Measurements from ENCODE around the gene RANBP2. TPM values are rescaled to one million over a fixed set of nuclear protein-coding genes. Genes with fewer than 3 reads are reported as not detected.

RANBP2 gene
- total RNA-seq, 1 experiment from 2014 or later: 69.5 TPM

DNA sequence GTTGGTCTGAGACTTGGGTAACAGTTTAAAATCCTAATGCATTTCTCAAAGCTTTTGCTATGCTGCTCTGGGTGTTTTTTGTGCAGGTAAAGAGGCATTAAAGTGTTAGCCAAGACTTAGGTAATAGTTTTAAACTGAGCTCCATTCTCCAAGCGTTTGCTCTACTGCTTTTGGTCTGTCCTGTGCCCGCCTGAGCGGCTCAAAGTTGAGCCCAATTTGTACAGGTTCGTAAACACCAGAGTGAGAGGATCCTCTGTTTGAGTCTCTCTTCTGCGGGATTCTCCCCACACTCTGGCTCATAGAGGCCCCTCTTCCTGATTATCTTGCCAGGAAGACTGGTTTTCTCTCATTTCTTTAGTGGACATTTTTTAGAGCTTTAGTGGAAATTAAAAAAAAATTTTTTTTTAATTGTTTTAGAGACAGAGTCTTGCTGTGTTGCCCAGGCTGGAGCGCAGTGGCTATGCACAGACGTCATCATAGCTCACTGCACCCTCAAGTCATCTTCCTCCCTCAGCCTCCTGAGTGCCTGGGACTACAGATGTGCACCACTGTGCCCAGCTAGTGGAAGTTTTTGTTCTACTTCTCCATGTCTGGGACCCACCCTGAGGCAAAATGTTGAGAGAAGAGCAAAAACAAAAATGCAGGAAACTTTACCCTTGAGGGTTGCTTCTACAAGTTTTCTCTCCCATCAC, 83.9 kb downstream of the RANBP2 start:
- Histone ChIP-seq H3K9ac (ENCODE audit: low read length) (no peak overlapping the region), H3K79me2 (ENCODE audit: insufficient read depth, low read length) (peaks cover 13% of the 10 kb centered on the region), H3K4me1 (ENCODE audit: control insufficient read depth in 1 of 2, insufficient read depth in 2 of 2, low read length in 2 of 2) (no peaks in the 10 kb centered on the region), H4K20me1 (ENCODE audit: insufficient read depth) (no peaks in the 10 kb centered on the region), H3K4me3 (replicated peaks in 1 of 2; ENCODE audit: low read depth in 1 of 2, low read length in 2 of 2) (no peak overlapping the region), H3K27ac (ENCODE audit: low read depth, low read length) (no peak overlapping the region), H3K9me2 (ENCODE audit: insufficient read depth) (no peaks in the 10 kb centered on the region), H3K27me3 (ENCODE audit: insufficient read depth, low read length) (no peaks in the 10 kb centered on the region), H3K9me3 (ENCODE audit: control insufficient read depth in 1 of 2, insufficient read depth in 1 of 2, low read depth in 1 of 2, low read length in 2 of 2) (no peaks in the 10 kb centered on the region), H2AFZ (ENCODE audit: low read depth, low read length, poor library complexity, severe bottlenecking) (no peak overlapping the region), H3K4me2 (ENCODE audit: low read length) (no peak overlapping the region), H3K36me3 (ENCODE audit: control insufficient read depth in 1 of 2, insufficient read depth in 2 of 2, low read length in 2 of 2) (peaks cover 21 to 31% of the 10 kb centered on the region in 2 experiments)
- POLR2A ChIA-PET: no interaction called here
- intact Hi-C loops (cut with micrococcal nuclease): no loop called here
- CTCF ChIA-PET: no interaction called here
- RAD21 ChIA-PET (ENCODE audit: low non-redundant PET in 1 of 2, low total read pairs in 2 of 2, uncharacterized antibody in 2 of 2, unreplicated experiment in 2 of 2): no interaction called here
- TF ChIP-seq JUND (IDR thresholded peaks at IDR 0.05) (no peak), EZH2 (IDR thresholded peaks at IDR 0.05) (no peak), TCF7L2 (IDR thresholded peaks at IDR 0.05; ENCODE audit: borderline replicate concordance, extremely low read depth, insufficient read depth, insufficient read length) (no peak)
- BruUV-seq (replicated peaks): no TSS peak
- no peak for DNase-seq (ENCODE audit: low read depth, low spot score)
- ATAC-seq: no peak

DNA sequence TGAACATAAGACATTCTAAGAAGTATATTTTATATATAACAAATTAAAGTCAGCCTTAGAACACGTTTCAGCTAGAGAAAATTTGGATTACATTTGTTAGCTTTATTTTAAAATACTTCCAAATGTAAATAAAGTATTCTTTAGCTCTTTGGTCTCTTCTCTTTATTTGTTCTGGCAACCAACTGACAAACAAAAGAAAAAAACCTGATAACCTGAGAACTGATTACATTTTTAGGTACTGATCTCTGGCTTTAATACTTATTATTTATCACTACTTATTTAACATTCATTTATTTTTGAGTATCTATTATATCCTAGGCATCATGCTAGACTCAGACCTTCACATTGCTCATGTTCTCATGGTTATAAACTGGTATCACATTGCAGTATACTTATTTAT, 85.8 kb downstream of the RANBP2 start:
- H4K20me1 ChIP-seq (ENCODE audit: insufficient read depth): no peaks in the 10 kb centered on the region
- intact Hi-C loops (cut with micrococcal nuclease): no loop called here
- no peak overlapping the region for H3K9ac ChIP-seq (ENCODE audit: low read length)
- H3K27me3 ChIP-seq (ENCODE audit: insufficient read depth, low read length): no peaks in the 10 kb centered on the region
- peaks cover 12 to 33% of the 10 kb centered on the region in 2 experiments for H3K36me3 ChIP-seq (ENCODE audit: control insufficient read depth in 1 of 2, insufficient read depth in 2 of 2, low read length in 2 of 2)
- no peak overlapping the region for H2AFZ ChIP-seq (ENCODE audit: low read depth, low read length, poor library complexity, severe bottlenecking)
- DNase-seq (ENCODE audit: low read depth, low spot score) (no peak), ATAC-seq (no peak)
- H3K79me2 ChIP-seq (ENCODE audit: insufficient read depth, low read length): peaks cover 32% of the 10 kb centered on the region
- BruUV-seq (replicated peaks): no TSS peak
- no peaks in the 10 kb centered on the region for H3K4me1 ChIP-seq (ENCODE audit: control insufficient read depth in 1 of 2, insufficient read depth in 2 of 2, low read length in 2 of 2)
- H3K9me3 ChIP-seq (ENCODE audit: control insufficient read depth in 1 of 2, insufficient read depth in 1 of 2, low read depth in 1 of 2, low read length in 2 of 2): peaks cover 0 to 6% of the 10 kb centered on the region in 2 experiments; a peak in 1 of 4 replicates
- ChIA-PET CTCF (no interaction called here), RAD21 (ENCODE audit: low non-redundant PET in 1 of 2, low total read pairs in 2 of 2, uncharacterized antibody in 2 of 2, unreplicated experiment in 2 of 2) (no interaction called here), POLR2A (no interaction called here)
- no peak overlapping the region for H3K4me3 ChIP-seq (replicated peaks in 1 of 2; ENCODE audit: low read depth in 1 of 2, low read length in 2 of 2)
- H3K27ac ChIP-seq (ENCODE audit: low read depth, low read length): no peak overlapping the region
- no peak overlapping the region for H3K4me2 ChIP-seq (ENCODE audit: low read length)
- no peaks in the 10 kb centered on the region for H3K9me2 ChIP-seq (ENCODE audit: insufficient read depth)
- TF ChIP-seq ELF1 (IDR thresholded peaks at IDR 0.05; ENCODE audit: borderline replicate concordance, low read depth) (no peak), CEBPB (IDR thresholded peaks at IDR 0.05; ENCODE audit: low read depth) (no peak), TCF7L2 (IDR thresholded peaks at IDR 0.05; ENCODE audit: borderline replicate concordance, extremely low read depth, insufficient read depth, insufficient read length) (no peak), POLR2AphosphoS5 (IDR thresholded peaks at IDR 0.05; ENCODE audit: low read depth, low read length) (no peak), FOSL1 (IDR thresholded peaks at IDR 0.05; ENCODE audit: low read depth) (no peak), JUND (IDR thresholded peaks at IDR 0.05) (no peak), EZH2phosphoT487 (IDR thresholded peaks at IDR 0.05; ENCODE audit: borderline replicate concordance) (no peak), SP1 (IDR thresholded peaks at IDR 0.05; ENCODE audit: low read depth) (no peak)
- TF ChIP-seq, protein P1, sequence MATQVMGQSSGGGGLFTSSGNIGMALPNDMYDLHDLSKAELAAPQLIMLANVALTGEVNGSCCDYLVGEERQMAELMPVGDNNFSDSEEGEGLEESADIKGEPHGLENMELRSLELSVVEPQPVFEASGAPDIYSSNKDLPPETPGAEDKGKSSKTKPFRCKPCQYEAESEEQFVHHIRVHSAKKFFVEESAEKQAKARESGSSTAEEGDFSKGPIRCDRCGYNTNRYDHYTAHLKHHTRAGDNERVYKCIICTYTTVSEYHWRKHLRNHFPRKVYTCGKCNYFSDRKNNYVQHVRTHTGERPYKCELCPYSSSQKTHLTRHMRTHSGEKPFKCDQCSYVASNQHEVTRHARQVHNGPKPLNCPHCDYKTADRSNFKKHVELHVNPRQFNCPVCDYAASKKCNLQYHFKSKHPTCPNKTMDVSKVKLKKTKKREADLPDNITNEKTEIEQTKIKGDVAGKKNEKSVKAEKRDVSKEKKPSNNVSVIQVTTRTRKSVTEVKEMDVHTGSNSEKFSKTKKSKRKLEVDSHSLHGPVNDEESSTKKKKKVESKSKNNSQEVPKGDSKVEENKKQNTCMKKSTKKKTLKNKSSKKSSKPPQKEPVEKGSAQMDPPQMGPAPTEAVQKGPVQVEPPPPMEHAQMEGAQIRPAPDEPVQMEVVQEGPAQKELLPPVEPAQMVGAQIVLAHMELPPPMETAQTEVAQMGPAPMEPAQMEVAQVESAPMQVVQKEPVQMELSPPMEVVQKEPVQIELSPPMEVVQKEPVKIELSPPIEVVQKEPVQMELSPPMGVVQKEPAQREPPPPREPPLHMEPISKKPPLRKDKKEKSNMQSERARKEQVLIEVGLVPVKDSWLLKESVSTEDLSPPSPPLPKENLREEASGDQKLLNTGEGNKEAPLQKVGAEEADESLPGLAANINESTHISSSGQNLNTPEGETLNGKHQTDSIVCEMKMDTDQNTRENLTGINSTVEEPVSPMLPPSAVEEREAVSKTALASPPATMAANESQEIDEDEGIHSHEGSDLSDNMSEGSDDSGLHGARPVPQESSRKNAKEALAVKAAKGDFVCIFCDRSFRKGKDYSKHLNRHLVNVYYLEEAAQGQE (IDR thresholded peaks at IDR 0.05; ENCODE audit: low read depth): no peak
- TF ChIP-seq, protein P2, sequence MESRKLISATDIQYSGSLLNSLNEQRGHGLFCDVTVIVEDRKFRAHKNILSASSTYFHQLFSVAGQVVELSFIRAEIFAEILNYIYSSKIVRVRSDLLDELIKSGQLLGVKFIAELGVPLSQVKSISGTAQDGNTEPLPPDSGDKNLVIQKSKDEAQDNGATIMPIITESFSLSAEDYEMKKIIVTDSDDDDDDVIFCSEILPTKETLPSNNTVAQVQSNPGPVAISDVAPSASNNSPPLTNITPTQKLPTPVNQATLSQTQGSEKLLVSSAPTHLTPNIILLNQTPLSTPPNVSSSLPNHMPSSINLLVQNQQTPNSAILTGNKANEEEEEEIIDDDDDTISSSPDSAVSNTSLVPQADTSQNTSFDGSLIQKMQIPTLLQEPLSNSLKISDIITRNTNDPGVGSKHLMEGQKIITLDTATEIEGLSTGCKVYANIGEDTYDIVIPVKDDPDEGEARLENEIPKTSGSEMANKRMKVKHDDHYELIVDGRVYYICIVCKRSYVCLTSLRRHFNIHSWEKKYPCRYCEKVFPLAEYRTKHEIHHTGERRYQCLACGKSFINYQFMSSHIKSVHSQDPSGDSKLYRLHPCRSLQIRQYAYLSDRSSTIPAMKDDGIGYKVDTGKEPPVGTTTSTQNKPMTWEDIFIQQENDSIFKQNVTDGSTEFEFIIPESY (IDR thresholded peaks at IDR 0.05; ENCODE audit: extremely low read depth, insufficient replicate concordance, low read length): no peak
- TF ChIP-seq, protein P3, sequence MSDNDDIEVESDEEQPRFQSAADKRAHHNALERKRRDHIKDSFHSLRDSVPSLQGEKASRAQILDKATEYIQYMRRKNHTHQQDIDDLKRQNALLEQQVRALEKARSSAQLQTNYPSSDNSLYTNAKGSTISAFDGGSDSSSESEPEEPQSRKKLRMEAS (IDR thresholded peaks at IDR 0.05): no peak
